HG02970 (cell line): ENCODE data around the gene GRK5.
"Not testable (repeated sequence)": the region's sequence is repeated elsewhere in the genome, so short reads cannot be mapped to it uniquely, and the experiment has no call there.

Source experiments
- ATAC-seq: cut with Tn5 transposase; IDR thresholded peaks from one replicate; pipeline ENCODE4 v1.9.1; 2021; ENCODE audit warnings: mild to moderate bottlenecking, moderate library complexity, moderate number of reproducible peaks; ENCODE audit not compliant: unreplicated experiment, low FRiP score

Gene GRK5

GRCh38 chr10:119425881-119426170 lies 218.5 kb downstream of the GRK5 start:
- no peak for ATAC-seq

GRCh38 chr10:119426699-119427098 lies 219.3 kb downstream of the GRK5 start:
- ATAC-seq, result no peak

GRCh38 chr10:119427263-119427864 lies 220.0 kb downstream of the GRK5 start:
- no peak for ATAC-seq

- ATAC-seq, result no peak
Measured at GRCh38 chr10:119428789-119429188, 221.4 kb downstream of the GRK5 start.

- ATAC-seq, result no peak
Measured at GRCh38 chr10:119429771-119430170, 222.4 kb downstream of the GRK5 start.

- ATAC-seq, result no peak
Measured at GRCh38 chr10:119431034-119431772, 223.8 kb downstream of the GRK5 start.

- no peak for ATAC-seq
Measured at GRCh38 chr10:119431773-119432135, 224.4 kb downstream of the GRK5 start.

GRCh38 chr10:119434942-119435341 lies 227.6 kb downstream of the GRK5 start:
- not testable (repeated sequence) for ATAC-seq

GRCh38 chr10:119438717-119439116 lies 231.3 kb downstream of the GRK5 start:
- no peak for ATAC-seq

- no peak for ATAC-seq
Measured at GRCh38 chr10:119439922-119440321, 232.6 kb downstream of the GRK5 start.

GRCh38 chr10:119441151-119441821 lies 233.9 kb downstream of the GRK5 start:
- no peak for ATAC-seq

GRCh38 chr10:119441921-119442757 lies 234.8 kb downstream of the GRK5 start:
- no peak for ATAC-seq

- no peak for ATAC-seq
Measured at GRCh38 chr10:119442758-119443060, 235.3 kb downstream of the GRK5 start.

GRCh38 chr10:119443441-119443840 lies 236.1 kb downstream of the GRK5 start:
- ATAC-seq, result no peak

- no peak for ATAC-seq
Measured at GRCh38 chr10:119443970-119444660, 236.7 kb downstream of the GRK5 start.

GRCh38 chr10:119444866-119445265 lies 237.5 kb downstream of the GRK5 start:
- ATAC-seq, result no peak

GRCh38 chr10:119445311-119445934 lies 238.1 kb downstream of the GRK5 start:
- no peak for ATAC-seq

GRCh38 chr10:119445935-119446317 lies 238.6 kb downstream of the GRK5 start:
- ATAC-seq, result no peak

GRCh38 chr10:119446441-119447277 lies 239.3 kb downstream of the GRK5 start:
- ATAC-seq, result no peak
